Myocyte (in vitro differentiated cells): Measurements from ENCODE around the gene C1S. TPM values are rescaled to one million over a fixed set of nuclear protein-coding genes. Genes with fewer than 3 reads are reported as not detected.

ENCODE experiments used
- total RNA-seq: library from RNA; depleted of rRNA; stranded (reverse); fragments of >200 nt; gene quantifications from 2 replicates; pipeline ENCODE4 v1.2.3, GENCODE V29; 2014

C1S gene
- total RNA-seq, 1 donor from 2014 or later: 85.7 TPM

Other genes with a start within 250 kb of the C1S start
- 2.5 and 4.6 TPM in 2 replicates for gene GPR162, start 238.9 kb upstream of the C1S start, total RNA-seq
- 21.4 and 25.6 TPM in 2 replicates for gene P3H3, start 232.3 kb upstream of the C1S start, total RNA-seq
- gene GNB3, start 219.8 kb upstream of the C1S start, total RNA-seq: 1.7 and 2.0 TPM in 2 replicates
- 1.9 and 3.5 TPM in 2 replicates for gene CDCA3, start 209.4 kb upstream of the C1S start, total RNA-seq
- 146 and 154 TPM in 2 replicates for gene USP5, start 208.6 kb upstream of the C1S start, total RNA-seq
- gene TPI1, start 193.2 kb upstream of the C1S start, total RNA-seq: 1,115 and 1,161 TPM in 2 replicates
- gene SPSB2, start 187.4 kb upstream of the C1S start, total RNA-seq: 9.5 and 10.0 TPM in 2 replicates
- gene LRRC23, start 155.9 kb upstream of the C1S start, total RNA-seq: 11.1 and 12.1 TPM in 2 replicates
- 9.0 and 9.9 TPM in 2 replicates for gene ENO2, start 146.1 kb upstream of the C1S start, total RNA-seq
- gene ATN1, start 132.8 kb upstream of the C1S start, total RNA-seq: 11.3 and 15.2 TPM in 2 replicates
- not detected in 2 replicates for gene RNU7-1, start 116.9 kb upstream of the C1S start, total RNA-seq
- gene C12orf57, start 116.7 kb upstream of the C1S start, total RNA-seq: 116 and 166 TPM in 2 replicates
- gene PTPN6, start 109.4 kb upstream of the C1S start, total RNA-seq: 1.5 TPM in 1 of 2 replicates, not detected in the other
- gene PHB2, start 90.1 kb upstream of the C1S start, total RNA-seq: 222 and 275 TPM in 2 replicates
- 33.3 and 52.3 TPM in 2 replicates for gene EMG1, start 89.8 kb upstream of the C1S start, total RNA-seq
- gene LPCAT3, start 42.2 kb upstream of the C1S start, total RNA-seq: 55.7 and 79.8 TPM in 2 replicates
- gene C1R, start 31.7 kb downstream of the C1S start, total RNA-seq: 203 and 282 TPM in 2 replicates
- 10.9 and 12.1 TPM in 2 replicates for gene C1RL, start 48.5 kb downstream of the C1S start, total RNA-seq
- gene RBP5, start 68.2 kb downstream of the C1S start, total RNA-seq: not detected in 2 replicates
- gene CLSTN3, start 69.7 kb downstream of the C1S start, total RNA-seq: 8.9 and 18.0 TPM in 2 replicates
- gene PEX5, start 129.0 kb downstream of the C1S start, total RNA-seq: 50.0 and 54.9 TPM in 2 replicates
- not detected in 2 replicates for gene ACSM4, start 243.4 kb downstream of the C1S start, total RNA-seq